Progenitor cell of endocrine pancreas (in vitro differentiated cells): ENCODE data around the gene TSG101. TPM values are rescaled to one million over a fixed set of nuclear protein-coding genes. Genes with fewer than 3 reads are reported as not detected.

Experiments
- DNase-seq: peaks from one replicate; pipeline ENCODE4 v3.0.0; 2021; ENCODE audit warnings: low spot score; ENCODE audit not compliant: unreplicated experiment
- H3K27ac Mint-ChIP-seq: 2 replicates; pipeline ENCODE4 v1.8.0; 2021; ENCODE audit warnings: mild to moderate bottlenecking, moderate library complexity, mixed read lengths
- H3K27me3 Mint-ChIP-seq: 2 replicates; pipeline ENCODE4 v1.8.0; 2021; ENCODE audit warnings: mixed read lengths
- H3K36me3 Mint-ChIP-seq: 2 replicates; pipeline ENCODE4 v1.8.0; 2022; ENCODE audit warnings: mixed read lengths; ENCODE audit not compliant: insufficient read depth
- H3K4me1 Mint-ChIP-seq: 2 replicates; pipeline ENCODE4 v1.8.0; 2021; ENCODE audit warnings: low read depth, mixed read lengths
- H3K4me3 Mint-ChIP-seq: 2 replicates; pipeline ENCODE4 v1.8.0; 2021; ENCODE audit warnings: low read depth, mild to moderate bottlenecking, moderate library complexity, mixed read lengths
- H3K9me3 Mint-ChIP-seq: 2 replicates; pipeline ENCODE4 v1.8.0; 2021; ENCODE audit warnings: low read depth, mixed read lengths
- CTCF ChIP-seq: fragments of 200-600 bp; sonication (generic); IDR thresholded peaks from one replicate; pipeline ENCODE4 v1.5.0; 2021; ENCODE audit warnings: antibody characterized with exemption, mild to moderate bottlenecking; ENCODE audit not compliant: unreplicated experiment
- total RNA-seq: library from RNA; stranded (reverse); gene quantifications from 2 replicates; pipeline ENCODE4 v1.2.1, GENCODE V29; 2021

The TSG101 gene
- total RNA-seq, 1 donor from 2014 or later: 64.5 TPM

- H3K27me3 Mint-ChIP-seq: no peaks in the 10 kb centered on the region
- no peak overlapping the region for H3K4me3 Mint-ChIP-seq
- no peaks in the 10 kb centered on the region for H3K9me3 Mint-ChIP-seq
- H3K36me3 Mint-ChIP-seq: peaks cover 2% of the 10 kb centered on the region
- DNase-seq: no peak
- H3K4me1 Mint-ChIP-seq: no peaks in the 10 kb centered on the region
- TF ChIP-seq CTCF: no peak
- no peak overlapping the region for H3K27ac Mint-ChIP-seq
Measured at GRCh38 chr11:18563090-18563730, 36.5 kb upstream of the TSG101 start.

DNA sequence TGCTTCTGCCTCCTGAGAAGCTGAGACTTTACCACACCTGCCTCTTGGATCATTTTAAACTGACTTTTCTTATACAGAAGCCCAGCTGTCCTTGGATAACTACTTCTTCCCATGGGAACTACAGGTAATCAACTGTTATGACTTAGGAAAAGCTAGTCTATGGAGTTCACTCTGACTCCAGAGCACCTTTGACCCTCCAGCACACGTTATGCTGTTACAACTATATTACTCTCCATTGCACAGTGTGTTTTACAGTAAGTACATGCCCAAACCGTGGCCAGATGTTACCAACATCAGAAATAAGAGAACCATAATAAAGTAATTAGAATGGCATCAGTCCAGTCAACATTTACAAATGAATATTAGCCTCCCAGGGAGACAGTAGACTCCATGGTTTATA is 21.3 kb upstream of the TSG101 start:
- DNase-seq: no peak
- Mint-ChIP-seq H3K9me3 (no peaks in the 10 kb centered on the region), H3K4me1 (no peaks in the 10 kb centered on the region), H3K27ac (no peak overlapping the region), H3K36me3 (peaks cover 7% of the 10 kb centered on the region), H3K4me3 (no peak overlapping the region), H3K27me3 (no peaks in the 10 kb centered on the region)
- no peak for TF ChIP-seq CTCF

GRCh38 chr11:18540207-18541009 is 13.7 kb upstream of the TSG101 start:
- no peak for DNase-seq
- no peaks in the 10 kb centered on the region for H3K27me3 Mint-ChIP-seq
- TF ChIP-seq CTCF: peak; percentile 55
- no peak overlapping the region for H3K27ac Mint-ChIP-seq
- H3K4me1 Mint-ChIP-seq: no peaks in the 10 kb centered on the region
- H3K4me3 Mint-ChIP-seq: no peak overlapping the region
- peaks cover 2% of the 10 kb centered on the region for H3K36me3 Mint-ChIP-seq
- H3K9me3 Mint-ChIP-seq: no peaks in the 10 kb centered on the region

- no peak for TF ChIP-seq CTCF
- Mint-ChIP-seq H3K4me1 (no peaks in the 10 kb centered on the region), H3K9me3 (no peaks in the 10 kb centered on the region), H3K36me3 (peaks cover 1% of the 10 kb centered on the region), H3K4me3 (no peak overlapping the region), H3K27ac (no peak overlapping the region), H3K27me3 (no peaks in the 10 kb centered on the region)
- DNase-seq: no peak
Measured at GRCh38 chr11:18536209-18536608, 9.5 kb upstream of the TSG101 start.

DNA sequence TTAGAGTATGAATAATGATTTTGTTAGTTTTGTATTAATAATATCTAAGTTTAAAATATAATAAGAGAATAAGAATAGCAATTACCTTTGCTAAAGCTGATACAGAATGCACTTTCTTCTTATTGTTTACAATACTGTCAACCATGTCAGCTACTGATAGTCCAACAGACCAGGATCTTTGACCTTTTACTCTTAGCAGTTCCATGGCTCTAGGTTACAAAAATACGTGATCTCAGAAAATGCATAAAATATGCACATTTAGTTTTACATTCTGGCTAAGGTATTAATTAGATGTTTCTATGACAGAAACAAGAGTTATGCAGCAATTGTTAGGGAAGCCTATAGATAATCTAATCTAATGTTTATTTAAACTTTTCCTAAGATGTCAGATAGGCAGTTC is 7.5 kb upstream of the TSG101 start:
- TF ChIP-seq CTCF: no peak
- Mint-ChIP-seq H3K9me3 (no peaks in the 10 kb centered on the region), H3K27me3 (no peaks in the 10 kb centered on the region), H3K4me3 (no peak overlapping the region), H3K27ac (no peak overlapping the region), H3K36me3 (peaks cover 1% of the 10 kb centered on the region), H3K4me1 (no peaks in the 10 kb centered on the region)
- DNase-seq: no peak
